ENCODE results near the gene PDPN.

PDPN gene

GRCh38 chr1:13618483-13618882 lies 34.9 kb downstream of the PDPN start:
- no peaks in the 10 kb centered on the region for H3K9me3 ChIP-seq (ENCODE audit: control insufficient read depth in 1 of 2, low read length in 2 of 2)
- H3K4me1 ChIP-seq (ENCODE audit: control insufficient read depth in 1 of 2, insufficient read depth in 2 of 2, low read length in 2 of 2) = peaks cover 3 to 5% of the 10 kb centered on the region in 2 donors
- no peak overlapping the region for H3K27ac ChIP-seq (ENCODE audit: low read length)
- peaks cover 7 to 9% of the 10 kb centered on the region in 2 donors for H3K36me3 ChIP-seq (ENCODE audit: control insufficient read depth in 1 of 2, insufficient read depth in 2 of 2, low read length in 2 of 2)
- no peaks in the 10 kb centered on the region for H3K27me3 ChIP-seq (ENCODE audit: low read depth, low read length)
- no peak overlapping the region for H3K4me3 ChIP-seq (ENCODE audit: low read depth in 1 of 2, low read length in 2 of 2)

GRCh38 chr1:13619909-13620308 lies 36.3 kb downstream of the PDPN start:
- Histone ChIP-seq H3K4me3 (ENCODE audit: low read depth in 1 of 2, low read length in 2 of 2) (no peak overlapping the region), H3K27ac (ENCODE audit: low read length) (no peak overlapping the region), H3K36me3 (ENCODE audit: control insufficient read depth in 1 of 2, insufficient read depth in 2 of 2, low read length in 2 of 2) (peaks cover 1 to 7% of the 10 kb centered on the region in 2 donors), H3K9me3 (ENCODE audit: control insufficient read depth in 1 of 2, low read length in 2 of 2) (no peaks in the 10 kb centered on the region), H3K4me1 (ENCODE audit: control insufficient read depth in 1 of 2, insufficient read depth in 2 of 2, low read length in 2 of 2) (peaks cover 3 to 5% of the 10 kb centered on the region in 2 donors), H3K27me3 (ENCODE audit: low read depth, low read length) (no peaks in the 10 kb centered on the region)

GRCh38 chr1:13620825-13621224 lies 37.2 kb downstream of the PDPN start:
- peaks cover 3 to 5% of the 10 kb centered on the region in 2 donors for H3K4me1 ChIP-seq (ENCODE audit: control insufficient read depth in 1 of 2, insufficient read depth in 2 of 2, low read length in 2 of 2)
- H3K27ac ChIP-seq (ENCODE audit: low read length) = no peak overlapping the region
- H3K4me3 ChIP-seq (ENCODE audit: low read depth in 1 of 2, low read length in 2 of 2) = no peak overlapping the region
- no peaks in the 10 kb centered on the region for H3K27me3 ChIP-seq (ENCODE audit: low read depth, low read length)
- H3K9me3 ChIP-seq (ENCODE audit: control insufficient read depth in 1 of 2, low read length in 2 of 2) = no peaks in the 10 kb centered on the region
- peaks cover 0 to 3% of the 10 kb centered on the region in 2 donors for H3K36me3 ChIP-seq (ENCODE audit: control insufficient read depth in 1 of 2, insufficient read depth in 2 of 2, low read length in 2 of 2)

GRCh38 chr1:13622446-13622845 lies 38.8 kb downstream of the PDPN start:
- Histone ChIP-seq H3K27ac (ENCODE audit: low read length) (no peak overlapping the region), H3K9me3 (ENCODE audit: control insufficient read depth in 1 of 2, low read length in 2 of 2) (no peaks in the 10 kb centered on the region), H3K4me3 (ENCODE audit: low read depth in 1 of 2, low read length in 2 of 2) (no peak overlapping the region), H3K27me3 (ENCODE audit: low read depth, low read length) (no peaks in the 10 kb centered on the region), H3K4me1 (ENCODE audit: control insufficient read depth in 1 of 2, insufficient read depth in 2 of 2, low read length in 2 of 2) (no peaks in the 10 kb centered on the region), H3K36me3 (ENCODE audit: control insufficient read depth in 1 of 2, insufficient read depth in 2 of 2, low read length in 2 of 2) (no peaks in the 10 kb centered on the region)

- H3K27ac ChIP-seq (ENCODE audit: low read length) = no peak overlapping the region
- H3K9me3 ChIP-seq (ENCODE audit: control insufficient read depth in 1 of 2, low read length in 2 of 2) = peaks cover 0 to under 1% of the 10 kb centered on the region in 2 donors
- H3K27me3 ChIP-seq (ENCODE audit: low read depth, low read length) = no peaks in the 10 kb centered on the region
- H3K4me3 ChIP-seq (ENCODE audit: low read depth in 1 of 2, low read length in 2 of 2) = no peak overlapping the region
- H3K36me3 ChIP-seq (ENCODE audit: control insufficient read depth in 1 of 2, insufficient read depth in 2 of 2, low read length in 2 of 2) = no peaks in the 10 kb centered on the region
- H3K4me1 ChIP-seq (ENCODE audit: control insufficient read depth in 1 of 2, insufficient read depth in 2 of 2, low read length in 2 of 2) = no peaks in the 10 kb centered on the region
Observed at GRCh38 chr1:13623021-13623637, 39.5 kb downstream of the PDPN start.

- no peaks in the 10 kb centered on the region for H3K27me3 ChIP-seq (ENCODE audit: low read depth, low read length)
- no peak overlapping the region for H3K27ac ChIP-seq (ENCODE audit: low read length)
- no peaks in the 10 kb centered on the region for H3K36me3 ChIP-seq (ENCODE audit: control insufficient read depth in 1 of 2, insufficient read depth in 2 of 2, low read length in 2 of 2)
- H3K4me3 ChIP-seq (ENCODE audit: low read depth in 1 of 2, low read length in 2 of 2) = no peak overlapping the region
- peaks cover 0 to 3% of the 10 kb centered on the region in 2 donors for H3K9me3 ChIP-seq (ENCODE audit: control insufficient read depth in 1 of 2, low read length in 2 of 2)
- no peaks in the 10 kb centered on the region for H3K4me1 ChIP-seq (ENCODE audit: control insufficient read depth in 1 of 2, insufficient read depth in 2 of 2, low read length in 2 of 2)
Observed at GRCh38 chr1:13624526-13624925, 40.9 kb downstream of the PDPN start.

GRCh38 chr1:13627127-13627526 lies 43.5 kb downstream of the PDPN start:
- no peaks in the 10 kb centered on the region for H3K36me3 ChIP-seq (ENCODE audit: control insufficient read depth in 1 of 2, insufficient read depth in 2 of 2, low read length in 2 of 2)
- no peak overlapping the region for H3K4me3 ChIP-seq (ENCODE audit: low read depth in 1 of 2, low read length in 2 of 2)
- H3K9me3 ChIP-seq (ENCODE audit: control insufficient read depth in 1 of 2, low read length in 2 of 2) = peaks cover 0 to 3% of the 10 kb centered on the region in 2 donors
- H3K27ac ChIP-seq (ENCODE audit: low read length) = no peak overlapping the region
- no peaks in the 10 kb centered on the region for H3K27me3 ChIP-seq (ENCODE audit: low read depth, low read length)
- H3K4me1 ChIP-seq (ENCODE audit: control insufficient read depth in 1 of 2, insufficient read depth in 2 of 2, low read length in 2 of 2) = no peaks in the 10 kb centered on the region

- Histone ChIP-seq H3K27me3 (ENCODE audit: low read depth, low read length) (no peaks in the 10 kb centered on the region), H3K4me3 (ENCODE audit: low read depth in 1 of 2, low read length in 2 of 2) (no peak overlapping the region), H3K27ac (ENCODE audit: low read length) (no peak overlapping the region), H3K36me3 (ENCODE audit: control insufficient read depth in 1 of 2, insufficient read depth in 2 of 2, low read length in 2 of 2) (no peaks in the 10 kb centered on the region), H3K4me1 (ENCODE audit: control insufficient read depth in 1 of 2, insufficient read depth in 2 of 2, low read length in 2 of 2) (no peaks in the 10 kb centered on the region), H3K9me3 (ENCODE audit: control insufficient read depth in 1 of 2, low read length in 2 of 2) (peaks cover 0 to 3% of the 10 kb centered on the region in 2 donors)
Observed at GRCh38 chr1:13628218-13628617, 44.6 kb downstream of the PDPN start.

- H3K4me3 ChIP-seq (ENCODE audit: low read depth in 1 of 2, low read length in 2 of 2) = no peak overlapping the region
- H3K4me1 ChIP-seq (ENCODE audit: control insufficient read depth in 1 of 2, insufficient read depth in 2 of 2, low read length in 2 of 2) = no peaks in the 10 kb centered on the region
- H3K9me3 ChIP-seq (ENCODE audit: control insufficient read depth in 1 of 2, low read length in 2 of 2) = peaks cover 0 to 3% of the 10 kb centered on the region in 2 donors
- H3K36me3 ChIP-seq (ENCODE audit: control insufficient read depth in 1 of 2, insufficient read depth in 2 of 2, low read length in 2 of 2) = no peaks in the 10 kb centered on the region
- H3K27ac ChIP-seq (ENCODE audit: low read length) = no peak overlapping the region
- no peaks in the 10 kb centered on the region for H3K27me3 ChIP-seq (ENCODE audit: low read depth, low read length)
Observed at GRCh38 chr1:13628711-13629110, 45.1 kb downstream of the PDPN start.

GRCh38 chr1:13642306-13643004 lies 58.8 kb downstream of the PDPN start:
- H3K4me1 ChIP-seq (ENCODE audit: control insufficient read depth in 1 of 2, insufficient read depth in 2 of 2, low read length in 2 of 2) = no peaks in the 10 kb centered on the region

GRCh38 chr1:13643017-13643416 lies 59.4 kb downstream of the PDPN start:
- Histone ChIP-seq H3K27me3 (ENCODE audit: low read depth, low read length) (no peaks in the 10 kb centered on the region), H3K9me3 (ENCODE audit: control insufficient read depth in 1 of 2, low read length in 2 of 2) (peaks cover 6 to 7% of the 10 kb centered on the region in 2 donors), H3K36me3 (ENCODE audit: control insufficient read depth in 1 of 2, insufficient read depth in 2 of 2, low read length in 2 of 2) (no peaks in the 10 kb centered on the region), H3K27ac (ENCODE audit: low read length) (no peak overlapping the region), H3K4me3 (ENCODE audit: low read depth in 1 of 2, low read length in 2 of 2) (no peak overlapping the region), H3K4me1 (ENCODE audit: control insufficient read depth in 1 of 2, insufficient read depth in 2 of 2, low read length in 2 of 2) (no peaks in the 10 kb centered on the region)

More at GRCh38 chr1:13642306-13643004, 58.8 kb downstream of the PDPN start:
- no peaks in the 10 kb centered on the region for H3K27me3 ChIP-seq (ENCODE audit: low read depth, low read length)
- no peak overlapping the region for H3K4me3 ChIP-seq (ENCODE audit: low read depth in 1 of 2, low read length in 2 of 2)
- H3K9me3 ChIP-seq (ENCODE audit: control insufficient read depth in 1 of 2, low read length in 2 of 2) = peaks cover 6 to 7% of the 10 kb centered on the region in 2 donors
- no peak overlapping the region for H3K27ac ChIP-seq (ENCODE audit: low read length)
- H3K36me3 ChIP-seq (ENCODE audit: control insufficient read depth in 1 of 2, insufficient read depth in 2 of 2, low read length in 2 of 2) = no peaks in the 10 kb centered on the region
